ENCODE results near the gene PKD1. TPM values are rescaled to one million over a fixed set of nuclear protein-coding genes. Genes with fewer than 3 reads are reported as not detected.

The PKD1 gene
- total RNA-seq, 4 donors from 2014 or later = 181 to 492 (median 352) TPM

GRCh38 chr16:2090481-2090776, 45.3 kb downstream of the PKD1 start:
- ATAC-seq = no peak
- Histone ChIP-seq H3K36me3 (peaks cover 0 to 99% of the 10 kb centered on the region in 2 donors), H3K4me3 (no peak overlapping the region)

GRCh38 chr16:2089706-2090480, 45.8 kb downstream of the PKD1 start:
- no peak overlapping the region for H3K4me3 ChIP-seq
- no peaks in the 10 kb centered on the region for H3K9me3 ChIP-seq
- H3K4me1 ChIP-seq = peaks cover 0 to 25% (median 5%) of the 10 kb centered on the region in 3 donors
- TF ChIP-seq POLR2A (IDR thresholded peaks at IDR 0.05) (no peak), POLR2AphosphoS5 (IDR thresholded peaks at IDR 0.05) (peak; percentile 3), EP300 (IDR thresholded peaks at IDR 0.05) (no peak)
- TF ChIP-seq, protein P1, sequence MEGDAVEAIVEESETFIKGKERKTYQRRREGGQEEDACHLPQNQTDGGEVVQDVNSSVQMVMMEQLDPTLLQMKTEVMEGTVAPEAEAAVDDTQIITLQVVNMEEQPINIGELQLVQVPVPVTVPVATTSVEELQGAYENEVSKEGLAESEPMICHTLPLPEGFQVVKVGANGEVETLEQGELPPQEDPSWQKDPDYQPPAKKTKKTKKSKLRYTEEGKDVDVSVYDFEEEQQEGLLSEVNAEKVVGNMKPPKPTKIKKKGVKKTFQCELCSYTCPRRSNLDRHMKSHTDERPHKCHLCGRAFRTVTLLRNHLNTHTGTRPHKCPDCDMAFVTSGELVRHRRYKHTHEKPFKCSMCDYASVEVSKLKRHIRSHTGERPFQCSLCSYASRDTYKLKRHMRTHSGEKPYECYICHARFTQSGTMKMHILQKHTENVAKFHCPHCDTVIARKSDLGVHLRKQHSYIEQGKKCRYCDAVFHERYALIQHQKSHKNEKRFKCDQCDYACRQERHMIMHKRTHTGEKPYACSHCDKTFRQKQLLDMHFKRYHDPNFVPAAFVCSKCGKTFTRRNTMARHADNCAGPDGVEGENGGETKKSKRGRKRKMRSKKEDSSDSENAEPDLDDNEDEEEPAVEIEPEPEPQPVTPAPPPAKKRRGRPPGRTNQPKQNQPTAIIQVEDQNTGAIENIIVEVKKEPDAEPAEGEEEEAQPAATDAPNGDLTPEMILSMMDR (IDR thresholded peaks at IDR 0.05) = no peak
- no peaks in the 10 kb centered on the region for H3K27me3 ChIP-seq
- H3K27ac ChIP-seq = peak overlapping the region in 2 of 4 donors; percentile 77 to 84
- peaks cover 0 to 99% of the 10 kb centered on the region in 2 donors for H3K36me3 ChIP-seq
- no CpG with 5 or more reads among the region's 44 CpGs for WGBS, 2 donors (ENCODE audit: low coverage in 1 of 2)
- no peak for ATAC-seq

More at GRCh38 chr16:2090481-2090776, 45.3 kb downstream of the PKD1 start:
- no CpG with 5 or more reads among the region's 14 CpGs for WGBS, 2 donors (ENCODE audit: low coverage in 1 of 2)
- peaks cover 0 to 25% (median 5%) of the 10 kb centered on the region in 3 donors for H3K4me1 ChIP-seq
- no peaks in the 10 kb centered on the region for H3K9me3 ChIP-seq
- H3K27me3 ChIP-seq = no peaks in the 10 kb centered on the region
- no peak for TF ChIP-seq POLR2A (IDR thresholded peaks at IDR 0.05)
- H3K27ac ChIP-seq = peak overlapping the region in 3 of 4 donors; percentile 77 to 84 (median 78)

DNA sequence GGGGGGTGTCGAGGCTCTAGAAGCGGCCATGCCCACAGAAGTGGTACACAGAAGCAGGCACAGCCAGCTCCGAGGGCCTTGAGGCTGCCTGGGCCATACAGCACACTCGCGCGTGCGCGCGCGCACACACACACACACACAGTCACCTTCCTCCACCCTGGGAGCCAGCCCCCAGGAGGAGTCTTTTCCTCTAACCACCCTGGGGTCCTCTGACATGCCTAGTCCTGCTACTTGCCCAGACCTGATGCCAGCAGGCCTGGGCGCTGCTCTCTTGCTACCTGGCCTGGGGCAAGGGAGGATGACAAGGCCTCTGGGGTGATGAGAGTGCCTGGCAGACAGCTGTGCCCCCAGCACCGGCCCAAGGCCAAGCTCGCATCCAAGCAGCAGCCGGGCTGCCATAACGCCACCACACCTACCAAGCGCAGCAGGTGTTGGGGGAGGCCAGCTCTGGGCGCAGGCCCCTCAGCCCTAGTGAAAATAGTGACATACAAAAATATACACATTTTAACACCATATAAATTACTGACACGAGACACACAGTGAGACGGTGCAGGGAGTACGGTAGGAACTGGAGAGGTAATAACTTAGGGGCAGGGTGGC, 46.8 kb downstream of the PKD1 start:
- Histone ChIP-seq H3K27me3 (no peaks in the 10 kb centered on the region), H3K9me3 (no peaks in the 10 kb centered on the region), H3K4me3 (no peak overlapping the region), H3K27ac (no peak overlapping the region), H3K4me1 (peaks cover 0 to 27% (median 5%) of the 10 kb centered on the region in 3 donors), H3K36me3 (peaks cover 0 to 99% of the 10 kb centered on the region in 2 donors)
- TF ChIP-seq POLR2A (IDR thresholded peaks at IDR 0.05) (no peak), EP300 (IDR thresholded peaks at IDR 0.05) (no peak)
- TF ChIP-seq, protein P1 (IDR thresholded peaks at IDR 0.05) = no peak
- 94% methylated on average over 3 of the region's 20 CpGs; no CpG with 5 or more reads in 1 of the 2 donors for WGBS, 2 donors (ENCODE audit: low coverage in 1 of 2)
- no peak for ATAC-seq

- peaks cover 0 to 29% (median 13%) of the 10 kb centered on the region in 3 donors for H3K4me1 ChIP-seq
- H3K27ac ChIP-seq = no peak overlapping the region
- H3K36me3 ChIP-seq = peaks cover 0 to 99% of the 10 kb centered on the region in 2 donors
- H3K27me3 ChIP-seq = no peaks in the 10 kb centered on the region
- WGBS, 2 donors (ENCODE audit: low coverage in 1 of 2) = 75% methylated on average over 5 of the region's 41 CpGs; no CpG with 5 or more reads in 1 of the 2 donors
- TF ChIP-seq EP300 (IDR thresholded peaks at IDR 0.05) = no peak
- TF ChIP-seq, protein P1 (IDR thresholded peaks at IDR 0.05) = no peak
- no peak for TF ChIP-seq POLR2AphosphoS5 (IDR thresholded peaks at IDR 0.05)
- no peak for TF ChIP-seq POLR2A (IDR thresholded peaks at IDR 0.05)
- H3K9me3 ChIP-seq = no peaks in the 10 kb centered on the region
- no peak for ATAC-seq
- no peak overlapping the region for H3K4me3 ChIP-seq
Observed at GRCh38 chr16:2087748-2088631, 47.7 kb downstream of the PKD1 start.
